ENCODE measurements around the gene SUCLG2. TPM values are rescaled to one million over a fixed set of nuclear protein-coding genes. Genes with fewer than 3 reads are reported as not detected.

The SUCLG2 gene, protein sequence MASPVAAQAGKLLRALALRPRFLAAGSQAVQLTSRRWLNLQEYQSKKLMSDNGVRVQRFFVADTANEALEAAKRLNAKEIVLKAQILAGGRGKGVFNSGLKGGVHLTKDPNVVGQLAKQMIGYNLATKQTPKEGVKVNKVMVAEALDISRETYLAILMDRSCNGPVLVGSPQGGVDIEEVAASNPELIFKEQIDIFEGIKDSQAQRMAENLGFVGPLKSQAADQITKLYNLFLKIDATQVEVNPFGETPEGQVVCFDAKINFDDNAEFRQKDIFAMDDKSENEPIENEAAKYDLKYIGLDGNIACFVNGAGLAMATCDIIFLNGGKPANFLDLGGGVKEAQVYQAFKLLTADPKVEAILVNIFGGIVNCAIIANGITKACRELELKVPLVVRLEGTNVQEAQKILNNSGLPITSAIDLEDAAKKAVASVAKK
- total RNA-seq (2012; rRNA removed) (34.6 and 45.5 TPM in 2 replicates), polyA plus RNA-seq (2012; rRNA removed) (21.4 and 26.8 TPM in 2 replicates), Bru-seq, nascent RNA (percentile 84 among the genes with signal in this experiment), BruChase-seq, experiment 1, labeled RNA remaining after a 6-hour chase (percentile 65 among the genes with signal in this experiment), BruChase-seq, experiment 2, labeled RNA remaining after a 2-hour chase (percentile 73 among the genes with signal in this experiment)
- polyA plus RNA-seq (2012; cell fraction: cytosol; rRNA removed), result 5.3 TPM in 2 replicates
- polyA plus RNA-seq (2012; cell fraction: nucleus; rRNA removed; ENCODE audit: low replicate concordance), result 1.3 and 8.4 TPM in 2 replicates
- long read RNA-seq, transcript SUCLG2-201 (11 exons, 2,352 nt), result major isoform, 103 of 120 reads
- long read RNA-seq, partial matches to known transcripts, result 9 of 120 reads
- long read RNA-seq, other reads (novel, unspliced or antisense), result 8 of 120 reads

GRCh38 chr3:67654099-67654843 is at the start of gene SUCLG2:
Gene SUCLG2, minus strand, starts transcription at chr3:67654612. Its CDS starts 26 bp downstream, at chr3:67654586.
- ChIA-PET CTCF (interaction anchor here (0.9 kb wide), 1 partner anchor 48 kb away, joined by 4 read pairs; no protein-coding TSS in a partner anchor), POLR2A (ENCODE audit: unreplicated experiment) (interaction anchor here (0.7 kb wide), 1 partner anchor 62 kb away, joined by 3 read pairs; no protein-coding TSS in a partner anchor)
- WGBS, 2 experiments (ENCODE audit: extremely low coverage in 2 of 2, insufficient read length in 1 of 2), result 3% methylated on average over 8 of the region's 66 CpGs; no CpG with 5 or more reads in 1 of the 2 experiments
- Histone ChIP-seq H3K14ac (replicated peaks; ENCODE audit: low read depth, low read length) (peak within 1 kb of the TSS; percentile 93), H2BK120ac (ENCODE audit: low read depth, low read length) (peak within 1 kb of the TSS; percentile 83), H3K4me2 (ENCODE audit: low read depth, low read length) (peak within 1 kb of the TSS; percentile 98), H2AK9ac (replicated peaks; ENCODE audit: low read depth, low read length, poor library complexity) (peak within 1 kb of the TSS; percentile 91), H3K79me1 (ENCODE audit: low read depth in 1 of 2, low read length in 2 of 2) (peaks cover 3 to 24% of the 10 kb centered on the region in 2 experiments), H4K5ac (ENCODE audit: low read depth, low read length) (peak within 1 kb of the TSS; percentile 99), H4K20me1 (ENCODE audit: insufficient read depth, low read length) (no peaks in the 10 kb centered on the region; the same call in 1 of the 2 replicates), H4K8ac (ENCODE audit: low read depth in 2 of 2, low read length in 2 of 2) (peak within 1 kb of the TSS; percentile 97 to 98), H3K4ac (ENCODE audit: low read depth, low read length) (peak within 1 kb of the TSS; percentile 98), H2AFZ (replicated peaks; ENCODE audit: low read length, poor library complexity) (peak within 1 kb of the TSS; percentile 96), H3K36me3 (ENCODE audit: control insufficient read depth, insufficient read depth, low read length) (no peaks in the 10 kb centered on the region), H3K9ac (ENCODE audit: low read depth, low read length) (peak within 1 kb of the TSS; percentile 86), H3K4me1 (ENCODE audit: control insufficient read depth, insufficient read depth, low read length) (peaks cover 4% of the 10 kb centered on the region), H3K9me3 (ENCODE audit: control insufficient read depth, insufficient read depth, low read length) (no peaks in the 10 kb centered on the region), H2BK20ac (ENCODE audit: low read depth, low read length) (peak within 1 kb of the TSS; percentile 76), H3K23ac (ENCODE audit: low read depth, low read length) (peak within 1 kb of the TSS; percentile 91), H2BK5ac (ENCODE audit: low read depth, low read length, poor library complexity, severe bottlenecking) (peak within 1 kb of the TSS; percentile 89), H2BK15ac (ENCODE audit: low read depth, low read length) (peak within 1 kb of the TSS; percentile 76; the same call in 2 of the 3 replicates), H3K4me3 (ENCODE audit: insufficient read depth, low read depth, low read length) (peak within 1 kb of the TSS; percentile 81), H3K27ac (ENCODE audit: insufficient read depth, low read length) (peak within 1 kb of the TSS; percentile 91), H2AK5ac (ENCODE audit: low read depth, low read length) (peak within 1 kb of the TSS; percentile 96), H3K18ac (ENCODE audit: low read depth, low read length) (peak within 1 kb of the TSS; percentile 96), H3K27me3 (ENCODE audit: control insufficient read depth, insufficient read depth, low read length) (no peaks in the 10 kb centered on the region), H3K9me1 (ENCODE audit: insufficient read depth, low read length) (0 out of 2 replicates have a peak, but pooled peaks cover 5% of the 10 kb centered on the region), H4K91ac (ENCODE audit: insufficient read depth, low read depth, low read length) (peak within 1 kb of the TSS; percentile 94), H3K56ac (ENCODE audit: extremely low read depth, insufficient read depth, low read length) (peak within 1 kb of the TSS; percentile 70)
- dilution Hi-C loops (cut with HindIII; ENCODE audit: low sequenced_read_pairs, unreplicated experiment), result no loop called here
- intact Hi-C loops (cut with micrococcal nuclease), result loop anchor here (1.0 to 5.0 kb wide), 3 partner anchors 129 to 657 kb away; partner anchors contain the start of gene KBTBD8
- peak; percentile 75 for DNase-seq
- peak; percentile 99 for ATAC-seq (ENCODE audit: low read depth)
- BruUV-seq (replicated peaks), result TSS peak; percentile 44
- in situ Hi-C loops (cut with MboI; ENCODE audit: low sequenced_read_pairs), result no loop called here
- no peak; the same call in 1 of the 2 replicates for TF ChIP-seq RAD21 (IDR thresholded peaks at IDR 0.05; ENCODE audit: low read length)
- no peak for TF ChIP-seq CEBPB (IDR thresholded peaks at IDR 0.05; ENCODE audit: low read depth, low read length)
- TF ChIP-seq RCOR1 (IDR thresholded peaks at IDR 0.05; ENCODE audit: insufficient replicate concordance, low read length), result no peak
- no peak for TF ChIP-seq USF2 (IDR thresholded peaks at IDR 0.05; ENCODE audit: low read depth, low read length)
- no peak for TF ChIP-seq RFX5 (IDR thresholded peaks at IDR 0.05; ENCODE audit: low read depth, low read length)
- peak; percentile 86 for TF ChIP-seq POLR2A (IDR thresholded peaks at IDR 0.05; ENCODE audit: low read depth, low read length)
- peak; percentile 59; the same call in 1 of the 2 replicates for TF ChIP-seq BHLHE40 (IDR thresholded peaks at IDR 0.05; ENCODE audit: low read depth, low read length)
- no peak for TF ChIP-seq MAFK (IDR thresholded peaks at IDR 0.05; ENCODE audit: low read depth, low read length)
- peak; percentile 84 for TF ChIP-seq MAZ (IDR thresholded peaks at IDR 0.05; ENCODE audit: borderline replicate concordance, low read depth, low read length)
- TF ChIP-seq FOS (IDR thresholded peaks at IDR 0.05; ENCODE audit: low read depth, low read length), result no peak
- no peak for TF ChIP-seq SMC3 (IDR thresholded peaks at IDR 0.05; ENCODE audit: low read depth, low read length)

Data from IMR-90 (cell line).